K562 (cell line): ENCODE data around the gene S100A1. TPM values are rescaled to one million over a fixed set of nuclear protein-coding genes. Genes with fewer than 3 reads are reported as not detected.

Experiments
- ATAC-seq: fragments of 200-7000 bp; cut with Tn5 transposase; 3 replicates; pipeline ENCODE4 v1.9.1; 2020; ENCODE audit warnings: moderate library complexity
- BruUV-seq: library from RNA; stranded (reverse); fragments of 400-500 nt; replicated peaks from 2 replicates; lab custom pipeline; 2021; lab: Mats Ljungman, UMichigan
- CTCF ChIA-PET: fragments of 300-600 bp; formaldehyde crosslinking; extraction: SDS; loops from one replicate; lab custom pipeline; 2021; ENCODE audit warnings: low intra/inter-chr PET ratio; lab: Yijun Ruan, JAX
- POLR2A ChIA-PET: fragments of 300-600, 350-650 bp; sonication (Branson Sonifier 250); formaldehyde crosslinking; extraction: SDS; loops from one replicate; lab custom pipeline; 2021; ENCODE audit warnings: antibody characterized with exemption, inconsistent platforms; lab: Yijun Ruan, JAX
- DNase-seq, 4 experiments: peaks; one replicate each; pipeline versions ENCODE4 v3.0.0 to v3.0.0-alpha.2; 2011 to 2018; ENCODE audit warnings: low spot score in 3 of 4, mixed read lengths in 3 of 4; ENCODE audit errors: extremely low read depth in 1 of 4
- FAIRE-seq: peaks from 2 replicates; lab custom pipeline; 2011; peaks lifted over from hg19 to GRCh38; lab: Jason Lieb, UNC
- H2AFZ ChIP-seq: 2 replicates; pipeline ENCODE4 v1.6.0; 2011; ENCODE audit warnings: low read depth, low read length, control low read depth, inconsistent platforms
- H3K27ac ChIP-seq: fragments of 200-600 bp; 3 replicates; pipeline ENCODE4 v1.8.0; 2011; ENCODE audit warnings: low read depth, mild to moderate bottlenecking, control low read depth, inconsistent platforms, low read length, moderate library complexity, mixed read lengths; ENCODE audit errors: extremely low read depth
- H3K27me3 ChIP-seq, 2 experiments: fragments of 300-600 bp in 1 of 2; 2 replicates in 1 of 2; 3 replicates in 1 of 2; pipeline versions ENCODE4 v1.6.0 to v1.8.0; 2011; ENCODE audit warnings: inconsistent platforms in 2 of 2, low read length in 2 of 2, mild to moderate bottlenecking in 1 of 2, mixed read lengths in 1 of 2, moderate library complexity in 1 of 2; ENCODE audit not compliant: control insufficient read depth in 2 of 2, insufficient read depth in 2 of 2
- H3K36me3 ChIP-seq: fragments of 300-600 bp; 3 replicates; pipeline ENCODE4 v1.8.0; 2011; ENCODE audit warnings: mild to moderate bottlenecking, low read length, inconsistent platforms; ENCODE audit not compliant: control insufficient read depth, insufficient read depth
- H3K4me1 ChIP-seq, 2 experiments: fragments of 200-600 bp in 1 of 2; replicated peaks in 1 of 2; 2 replicates in 1 of 2; 3 replicates in 1 of 2; pipeline versions ENCODE4 v1.5.1 to v1.8.0; 2011; ENCODE audit warnings: inconsistent platforms in 2 of 2, low read length in 2 of 2, mild to moderate bottlenecking in 1 of 2, mixed read lengths in 1 of 2, moderate library complexity in 1 of 2; ENCODE audit not compliant: control insufficient read depth in 2 of 2, insufficient read depth in 2 of 2
- H3K4me2 ChIP-seq: 2 replicates; pipeline ENCODE4 v1.6.1; 2011; ENCODE audit warnings: low read length, control low read depth, inconsistent platforms, mixed read lengths; ENCODE audit not compliant: insufficient read depth
- H3K4me3 ChIP-seq: fragments of 200-600 bp; sonication (generic), shearing (Covaris generic); 2 replicates; pipeline ENCODE4 v1.5.1; 2016; ENCODE audit warnings: control low read depth, inconsistent platforms
- H3K79me2 ChIP-seq: fragments of 200-600 bp; 3 replicates; pipeline ENCODE4 v1.8.0; 2011; ENCODE audit warnings: low read length, inconsistent platforms; ENCODE audit not compliant: control insufficient read depth, insufficient read depth
- H3K9ac ChIP-seq, 2 experiments: 2 replicates each; pipeline versions ENCODE4 v1.6.0 to v1.6.1; 2011; ENCODE audit warnings: low read depth in 2 of 2, low read length in 2 of 2, control low read depth in 1 of 2, inconsistent platforms in 1 of 2, mild to moderate bottlenecking in 1 of 2, mixed read lengths in 1 of 2; ENCODE audit not compliant: insufficient read depth in 1 of 2
- H3K9me1 ChIP-seq: one replicate; pipeline ENCODE4 v1.6.0; 2011; ENCODE audit warnings: inconsistent platforms, mild to moderate bottlenecking, low read length, moderate library complexity; ENCODE audit not compliant: control insufficient read depth, insufficient read depth
- H3K9me3 ChIP-seq: replicated peaks from 2 replicates; pipeline ENCODE4 v1.5.1; 2011; ENCODE audit warnings: low read depth, low read length, inconsistent platforms; ENCODE audit not compliant: control insufficient read depth, insufficient read depth
- H4K20me1 ChIP-seq: replicated peaks from 2 replicates; pipeline ENCODE4 v1.6.1; 2011; ENCODE audit warnings: low read length, inconsistent platforms, mixed read lengths; ENCODE audit not compliant: control insufficient read depth, insufficient read depth
- CAMTA2 ChIP-seq: fragments of 250-450 bp; sonication (Bioruptor Pico); conservative IDR thresholded peaks from 2 replicates; pipeline ENCODE4 v1.5.1; 2022
- CC2D1A ChIP-seq: fragments of 450-650 bp; IDR thresholded peaks from 2 replicates; pipeline ENCODE4 v1.6.1; 2017; ENCODE audit warnings: mild to moderate bottlenecking
- GABPA ChIP-seq: fragments of 200-800 bp; sonication (Bioruptor generic); conservative IDR thresholded peaks from 2 replicates; pipeline ENCODE4 v1.6.1; 2016; ENCODE audit warnings: low read depth, missing genetic modification characterization, missing compliant biosample characterization
- HMBOX1 ChIP-seq: sonication (generic); IDR thresholded peaks from 2 replicates; pipeline ENCODE4 v1.6.1; 2016
- ILF3 ChIP-seq: fragments of 450-650 bp; IDR thresholded peaks from 2 replicates; pipeline ENCODE4 v1.6.1; 2018; ENCODE audit warnings: antibody characterized with exemption, mild to moderate bottlenecking, moderate library complexity, borderline replicate concordance
- JUN ChIP-seq, 2 experiments: sonication (generic) in 1 of 2; formaldehyde crosslinking in 1 of 2; IDR thresholded peaks; 2 replicates each; pipeline versions ENCODE4 v1.6.1 to v1.8.0; 2012 to 2022; ENCODE audit warnings: borderline replicate concordance in 2 of 2, mild to moderate bottlenecking in 2 of 2, improper control_type of control experiment in 1 of 2, low read depth in 1 of 2, low read length in 1 of 2, missing genetic modification reagents in 1 of 2
- MAZ ChIP-seq, 2 experiments: fragments of 450-650 bp in 1 of 2; sonication (generic) in 1 of 2; formaldehyde crosslinking; IDR thresholded peaks in 1 of 2; conservative IDR thresholded peaks in 1 of 2; 2 replicates each; pipeline versions ENCODE4 v1.4.0 to v1.5.0; 2020; ENCODE audit warnings: mild to moderate bottlenecking in 1 of 2, missing genetic modification reagents in 1 of 2
- MTA1 ChIP-seq: fragments of 450-650 bp; IDR thresholded peaks from 2 replicates; pipeline ENCODE4 v1.6.1; 2017; ENCODE audit warnings: borderline replicate concordance
- MYBL2 ChIP-seq, 2 experiments: fragments of 450-650 bp in 1 of 2; sonication (generic) in 1 of 2; formaldehyde crosslinking in 1 of 2; IDR thresholded peaks; 2 replicates each; pipeline versions ENCODE4 v1.6.1 to v1.8.1; 2017 to 2022; ENCODE audit warnings: borderline replicate concordance in 1 of 2, inconsistent platforms in 1 of 2, low read depth in 1 of 2, mild to moderate bottlenecking in 1 of 2, missing genetic modification reagents in 1 of 2, moderate library complexity in 1 of 2
- MYNN ChIP-seq, 2 experiments: sonication (generic); formaldehyde crosslinking in 1 of 2; IDR thresholded peaks; 2 replicates each; pipeline versions ENCODE4 v1.5.0 to v1.6.1; 2016 to 2020; ENCODE audit warnings: antibody characterized with exemption in 1 of 2, missing genetic modification reagents in 1 of 2
- POLR2A ChIP-seq: fragments of 450-650 bp; conservative IDR thresholded peaks from 2 replicates; pipeline ENCODE4 v1.6.1; 2016
- PTRF ChIP-seq: fragments of 450-650 bp; IDR thresholded peaks from 2 replicates; pipeline ENCODE4 v1.6.1; 2016; ENCODE audit warnings: mild to moderate bottlenecking, missing genetic modification characterization, missing compliant biosample characterization
- RBM17 ChIP-seq: fragments of 200-400 bp; formaldehyde crosslinking; IDR thresholded peaks from 2 replicates; pipeline ENCODE4 v1.6.1; 2017; ENCODE audit warnings: low read depth, mild to moderate bottlenecking, low read length, borderline replicate concordance
- ZNF165 ChIP-seq: fragments of 250-450 bp; sonication (Bioruptor Pico); IDR thresholded peaks from 2 replicates; pipeline ENCODE4 v1.4.0; 2020; ENCODE audit warnings: borderline replicate concordance
- ZNF436 ChIP-seq: fragments of 250-450, 450-650 bp; sonication (Bioruptor Pico); formaldehyde crosslinking; IDR thresholded peaks from 2 replicates; pipeline ENCODE4 v1.7.0; 2020; ENCODE audit warnings: mild to moderate bottlenecking
- ZNF586 ChIP-seq: fragments of 450-650 bp; formaldehyde crosslinking; conservative IDR thresholded peaks from 2 replicates; pipeline ENCODE4 v1.4.0; 2020; ENCODE audit warnings: mild to moderate bottlenecking, moderate library complexity
- ZNF695 ChIP-seq: fragments of 450-650 bp; formaldehyde crosslinking; IDR thresholded peaks from 2 replicates; pipeline ENCODE4 v1.4.0; 2020; ENCODE audit warnings: mild to moderate bottlenecking, moderate library complexity
- ZSCAN32 ChIP-seq: fragments of 450-650 bp; formaldehyde crosslinking; IDR thresholded peaks from 2 replicates; pipeline ENCODE4 v1.4.0; 2020; ENCODE audit warnings: mild to moderate bottlenecking, moderate library complexity
- WGBS: fragments of 100-300 bp; shearing (Covaris generic); methylation state at CpG from one replicate; pipeline ENCODE4 v1.1.6; 2016; ENCODE audit warnings: low coverage, mixed read lengths; ENCODE audit not compliant: insufficient coverage; ENCODE audit errors: missing lambda C conversion rate; 5-methylcytosine and 5-hydroxymethylcytosine counted together
- in situ Hi-C: fragments of 300-500 bp; cut with MboI; formaldehyde crosslinking; loops from 4 replicates; pipeline ENCODE4 v1.15.0; 2018; ENCODE audit warnings: inconsistent platforms, mixed read lengths
- intact Hi-C: fragments of 100-400 bp; cut with micrococcal nuclease; formaldehyde crosslinking; loops from 2 replicates; pipeline ENCODE4 v1.14.2; 2022
- polyA plus RNA-seq, 8 experiments: library from polyadenylated mRNA; depleted of rRNA in 4 of 8; stranded (reverse) in 5 of 8; unstranded in 3 of 8; fragments of >200 nt; fragmentation: Nextera tagmentation in 2 of 8; fragmentation: Illumina TruSeq in 1 of 8; extraction: Ambion mirVana in 2 of 8; extraction: Trizol in 1 of 8; gene quantifications; 2 replicates each; pipeline versions ENCODE4 v1.2.1 to v1.2.3, GENCODE V29; 2011 to 2014; ENCODE audit warnings: inconsistent platforms in 1 of 8, missing spikeins in 1 of 8
- total RNA-seq, 7 experiments: library from RNA; depleted of rRNA in 6 of 7; stranded (reverse); fragments of >200 nt in 6 of 7; fragmentation: Illumina TruSeq in 2 of 7; extraction: Trizol in 2 of 7; gene quantifications; 2 replicates each; pipeline versions ENCODE4 v1.2.1 to v1.2.3, GENCODE V29; 2011 to 2021; ENCODE audit warnings: low replicate concordance in 1 of 7
- TF ChIP-seq, protein P1 (sequence below), 2 experiments: fragments of 450-650 bp; IDR thresholded peaks; 2 replicates each; pipeline ENCODE4 v1.6.1; 2016

The S100A1 gene
- total and polyA plus RNA-seq, 9 of the 15 experiments (the other 6 are each of a cell fraction or from before 2014, with no cell fraction given), result 0.44 to 30.1 (median 12.7) TPM

DNA sequence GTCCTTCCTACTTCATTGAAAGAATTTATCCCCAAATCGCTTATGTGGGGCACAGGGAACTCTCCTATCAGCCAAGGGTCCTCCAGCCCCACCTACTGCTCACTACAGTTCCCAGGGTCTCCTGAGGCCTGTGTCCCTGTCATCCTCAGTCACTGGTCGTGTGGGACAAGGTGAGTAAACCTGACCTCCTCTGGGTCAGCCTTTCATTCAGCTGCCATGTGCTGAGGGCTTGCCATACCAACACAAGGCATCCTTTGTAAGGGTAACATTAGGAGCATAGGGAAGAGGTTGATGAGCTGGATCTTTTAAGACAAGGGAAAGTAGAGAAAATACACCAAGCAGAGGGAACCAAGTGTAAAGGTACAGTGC lies 19.1 kb downstream of the S100A1 start (continued):
- TF ChIP-seq, protein P1, sequence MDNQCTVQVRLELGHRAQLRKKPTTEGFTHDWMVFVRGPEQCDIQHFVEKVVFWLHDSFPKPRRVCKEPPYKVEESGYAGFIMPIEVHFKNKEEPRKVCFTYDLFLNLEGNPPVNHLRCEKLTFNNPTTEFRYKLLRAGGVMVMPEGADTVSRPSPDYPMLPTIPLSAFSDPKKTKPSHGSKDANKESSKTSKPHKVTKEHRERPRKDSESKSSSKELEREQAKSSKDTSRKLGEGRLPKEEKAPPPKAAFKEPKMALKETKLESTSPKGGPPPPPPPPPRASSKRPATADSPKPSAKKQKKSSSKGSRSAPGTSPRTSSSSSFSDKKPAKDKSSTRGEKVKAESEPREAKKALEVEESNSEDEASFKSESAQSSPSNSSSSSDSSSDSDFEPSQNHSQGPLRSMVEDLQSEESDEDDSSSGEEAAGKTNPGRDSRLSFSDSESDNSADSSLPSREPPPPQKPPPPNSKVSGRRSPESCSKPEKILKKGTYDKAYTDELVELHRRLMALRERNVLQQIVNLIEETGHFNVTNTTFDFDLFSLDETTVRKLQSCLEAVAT (IDR thresholded peaks at IDR 0.05), result no peak
- TF ChIP-seq PTRF (tag) (no peak), MTA1 (no peak)

GRCh38 chr1:153648000-153648643 lies 19.9 kb downstream of the S100A1 start:
- 75% methylated on average over 10 of the region's 10 CpGs for WGBS
- intact Hi-C loops, result no loop called here
- 0 out of 2 replicates have a peak, but pooled peaks have one; percentile 11 for TF ChIP-seq MYNN (IDR thresholded peaks at IDR 0.05)
- no peak for TF ChIP-seq MYNN (CRISPR knock-in tag; IDR thresholded peaks at IDR 0.05)
- no peak for TF ChIP-seq ZNF165 (CRISPR knock-in tag)
- TF ChIP-seq MAZ (CRISPR knock-in tag; conservative IDR thresholded peaks at IDR 0.05 in 1 of 2, IDR thresholded peaks at IDR 0.05 in 1 of 2), result no peak
- TF ChIP-seq RBM17, result no peak
- TF ChIP-seq JUN (IDR thresholded peaks at IDR 0.05; ENCODE audit: borderline replicate concordance, low read depth, low read length), result no peak
- no peak for TF ChIP-seq JUN (CRISPR knock-in tag; IDR thresholded peaks at IDR 0.05; ENCODE audit: borderline replicate concordance)
- TF ChIP-seq ZSCAN32 (CRISPR knock-in tag), result peak; percentile 46; the same call in 1 of the 2 replicates
- TF ChIP-seq CC2D1A, result no peak
- peak; percentile 54; the same call in 1 of the 2 replicates for TF ChIP-seq POLR2A
- TF ChIP-seq GABPA (tag), result no peak
- TF ChIP-seq CAMTA2 (CRISPR knock-in tag), result no peak
- 0 out of 2 replicates have a peak, but pooled peaks have one; percentile 16 for TF ChIP-seq ZNF586 (CRISPR knock-in tag)
- TF ChIP-seq ILF3, result 0 out of 2 replicates have a peak, but pooled peaks have one; percentile 34
- TF ChIP-seq HMBOX1, result no peak
- no peak for TF ChIP-seq ZNF436 (CRISPR knock-in tag)
- TF ChIP-seq MYBL2 (IDR thresholded peaks at IDR 0.05; ENCODE audit: low read depth), result no peak
- no peak for TF ChIP-seq MYBL2 (CRISPR knock-in tag; IDR thresholded peaks at IDR 0.05; ENCODE audit: borderline replicate concordance)
- no peak for TF ChIP-seq ZNF695 (CRISPR knock-in tag)

More at GRCh38 chr1:153648000-153648643, 19.9 kb downstream of the S100A1 start:
- peaks cover 41% of the 10 kb centered on the region for H3K36me3 ChIP-seq
- ChIA-PET POLR2A (interaction anchor here (0.9 to 14.7 kb wide), 7 partner anchors 8 to 42 kb away, joined by 3 to 205 read pairs (median 8); partner anchors contain the start of genes CHTOP, S100A1, S100A13 and SNAPIN), CTCF (no interaction called here)
- in situ Hi-C loops, result no loop called here
- H3K4me3 ChIP-seq, result no peak overlapping the region
- no peak for DNase-seq
- ATAC-seq, result peak; percentile 10
- BruUV-seq, result no TSS peak
- H2AFZ ChIP-seq, result no peak overlapping the region
- H3K9ac ChIP-seq, result peak overlapping the region in 1 of 2 experiments; percentile 32; a peak in 2 of 4 replicates
- H3K27me3 ChIP-seq, result no peaks in the 10 kb centered on the region
- no peak overlapping the region for H3K4me2 ChIP-seq
- no peaks in the 10 kb centered on the region for H3K9me1 ChIP-seq
- no peaks in the 10 kb centered on the region for H3K79me2 ChIP-seq
- peaks cover 14% of the 10 kb centered on the region in 2 experiments for H3K4me1 ChIP-seq
- H3K27ac ChIP-seq, result no peak overlapping the region
- no peaks in the 10 kb centered on the region for H4K20me1 ChIP-seq
- no peaks in the 10 kb centered on the region for H3K9me3 ChIP-seq
- FAIRE-seq, result peak; percentile 15
